Measurements from ENCODE around the gene ATP9A. TPM values are rescaled to one million over a fixed set of nuclear protein-coding genes. Genes with fewer than 3 reads are reported as not detected.

The ATP9A gene
- total RNA-seq, 1 experiment from 2014 or later: 12.1 TPM

DNA sequence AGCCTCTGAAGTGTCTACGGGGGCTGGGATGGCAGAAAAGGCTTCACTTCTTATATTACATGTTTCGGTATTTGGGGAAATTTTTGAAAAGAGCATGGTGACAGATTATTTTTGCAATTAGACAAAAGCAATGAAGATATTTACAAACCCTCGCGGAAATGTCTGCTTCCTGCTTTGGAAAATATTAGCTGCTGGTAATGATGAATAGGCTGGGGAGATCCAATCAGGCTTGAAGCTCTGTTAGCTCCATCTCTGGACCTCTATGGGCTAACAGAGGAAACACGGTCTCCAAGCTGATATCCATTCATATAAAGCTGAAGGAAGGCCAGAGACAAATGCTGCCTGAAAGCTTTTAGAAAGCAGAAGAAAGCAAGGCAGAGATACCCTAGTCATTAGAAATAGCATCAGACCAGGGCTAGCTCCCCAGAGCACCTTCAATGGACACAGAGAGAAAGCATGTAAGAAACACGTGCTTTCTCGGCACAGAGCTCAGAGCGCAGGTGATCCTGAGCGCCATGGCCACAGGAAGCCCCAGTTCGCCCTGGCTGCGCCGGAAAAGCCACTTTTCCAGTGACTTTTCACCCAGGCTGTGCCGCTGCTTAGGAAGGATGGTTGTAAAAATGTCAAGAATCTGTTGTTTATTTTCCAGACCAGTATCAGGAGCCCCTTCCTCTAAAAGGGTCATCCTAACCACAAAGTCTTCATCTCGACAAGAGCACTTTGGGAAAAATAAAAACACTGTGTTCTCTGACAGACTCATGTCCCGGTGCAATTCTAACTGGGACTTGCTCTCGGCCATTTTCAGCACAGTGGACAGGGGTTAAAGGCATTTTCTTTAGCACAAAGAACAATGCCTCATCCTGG, 157.2 kb downstream of the ATP9A start:
- no peak overlapping the region for H2BK120ac ChIP-seq (ENCODE audit: low read depth, low read length, poor library complexity, severe bottlenecking)
- H2BK12ac ChIP-seq (ENCODE audit: insufficient read length, low read depth, low read length): no peak overlapping the region
- no peaks in the 10 kb centered on the region for H3K27me3 ChIP-seq (ENCODE audit: insufficient read depth, low read length)
- no peaks in the 10 kb centered on the region for H3K4me1 ChIP-seq (ENCODE audit: insufficient read depth, low read length)
- no peaks in the 10 kb centered on the region for H3K27me3 Mint-ChIP-seq (ENCODE audit: low read depth)
- H3K23me2 ChIP-seq (ENCODE audit: insufficient read length, low read depth, low read length, poor library complexity, severe bottlenecking): peaks cover 3% of the 10 kb centered on the region
- no peak overlapping the region for H3T11ph ChIP-seq (ENCODE audit: low read length)
- no peak overlapping the region for H3K9ac ChIP-seq (ENCODE audit: extremely low read depth, insufficient read length, low read length)
- H4K20me1 ChIP-seq (ENCODE audit: control insufficient read depth, insufficient read depth, insufficient read length): no peaks in the 10 kb centered on the region
- no peak overlapping the region for H2BK20ac ChIP-seq (ENCODE audit: low read depth, low read length, poor library complexity, severe bottlenecking)
- no peak overlapping the region for H2AK5ac ChIP-seq (ENCODE audit: insufficient read length, low read length)
- TF ChIP-seq, protein P1, sequence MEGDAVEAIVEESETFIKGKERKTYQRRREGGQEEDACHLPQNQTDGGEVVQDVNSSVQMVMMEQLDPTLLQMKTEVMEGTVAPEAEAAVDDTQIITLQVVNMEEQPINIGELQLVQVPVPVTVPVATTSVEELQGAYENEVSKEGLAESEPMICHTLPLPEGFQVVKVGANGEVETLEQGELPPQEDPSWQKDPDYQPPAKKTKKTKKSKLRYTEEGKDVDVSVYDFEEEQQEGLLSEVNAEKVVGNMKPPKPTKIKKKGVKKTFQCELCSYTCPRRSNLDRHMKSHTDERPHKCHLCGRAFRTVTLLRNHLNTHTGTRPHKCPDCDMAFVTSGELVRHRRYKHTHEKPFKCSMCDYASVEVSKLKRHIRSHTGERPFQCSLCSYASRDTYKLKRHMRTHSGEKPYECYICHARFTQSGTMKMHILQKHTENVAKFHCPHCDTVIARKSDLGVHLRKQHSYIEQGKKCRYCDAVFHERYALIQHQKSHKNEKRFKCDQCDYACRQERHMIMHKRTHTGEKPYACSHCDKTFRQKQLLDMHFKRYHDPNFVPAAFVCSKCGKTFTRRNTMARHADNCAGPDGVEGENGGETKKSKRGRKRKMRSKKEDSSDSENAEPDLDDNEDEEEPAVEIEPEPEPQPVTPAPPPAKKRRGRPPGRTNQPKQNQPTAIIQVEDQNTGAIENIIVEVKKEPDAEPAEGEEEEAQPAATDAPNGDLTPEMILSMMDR (conservative IDR thresholded peaks at IDR 0.05): no peak
- H3K4ac ChIP-seq (ENCODE audit: low read depth, low read length): no peak overlapping the region
- no peak for DNase-seq
- H3K79me1 ChIP-seq (ENCODE audit: insufficient read depth, low read depth, low read length, poor library complexity, severe bottlenecking): no peaks in the 10 kb centered on the region
- no peak overlapping the region for H2BK15ac ChIP-seq (ENCODE audit: low read depth, low read length)
- no peak overlapping the region for H4K5ac ChIP-seq (ENCODE audit: insufficient read length, low read depth, low read length)
- H2AFZ ChIP-seq (ENCODE audit: low read length): no peak overlapping the region
- H4K91ac ChIP-seq (ENCODE audit: insufficient read length, low read depth, low read length): no peak overlapping the region
- H3K9me3 Mint-ChIP-seq: no peaks in the 10 kb centered on the region
- no peaks in the 10 kb centered on the region for H3K9me3 ChIP-seq (ENCODE audit: control insufficient read depth, low read depth, low read length)
- no peak overlapping the region for H3K4me2 ChIP-seq (ENCODE audit: insufficient read depth, insufficient read length, low read length)
- no peak overlapping the region for H3K27ac ChIP-seq (ENCODE audit: insufficient read length, low read depth, low read length)
- no peaks in the 10 kb centered on the region for H3K79me2 ChIP-seq (ENCODE audit: insufficient read depth, low read length)
- no peak overlapping the region for H3K56ac ChIP-seq (ENCODE audit: insufficient read length, low read depth, low read length)
- no peak overlapping the region for H3K23ac ChIP-seq (ENCODE audit: insufficient read length, low read depth, low read length)
- H4K8ac ChIP-seq (replicated peaks; ENCODE audit: insufficient read length, low read depth, low read length): no peak overlapping the region
- no CpG with 5 or more reads among the region's 16 CpGs for WGBS (ENCODE audit: extremely low coverage, insufficient read length, low lambda C conversion rate)
- H3K36me3 Mint-ChIP-seq (ENCODE audit: insufficient read depth in 1 of 3, low read depth in 3 of 3): no peaks in the 10 kb centered on the region; a peak in 2 of 7 replicates
- no peak overlapping the region for H3K27ac Mint-ChIP-seq
- peaks cover 3 to 4% of the 10 kb centered on the region in 2 experiments for H3K4me1 Mint-ChIP-seq
- no peak overlapping the region for H3K18ac ChIP-seq (ENCODE audit: insufficient read length, low read depth, low read length)
- H3K4me3 Mint-ChIP-seq: no peak overlapping the region
- H3K14ac ChIP-seq (ENCODE audit: insufficient read depth, low read length): no peak overlapping the region
- no peak overlapping the region for H2BK5ac ChIP-seq (ENCODE audit: insufficient read length, low read length)

All from H9 (cell line).